GM18873 (cell line): Measurements from ENCODE around the gene CAPRIN2.

Source experiments
- ATAC-seq: cut with Tn5 transposase; IDR thresholded peaks from one replicate; pipeline ENCODE4 v1.9.1; 2021; ENCODE audit warnings: mild to moderate bottlenecking, moderate library complexity, moderate number of reproducible peaks; ENCODE audit not compliant: unreplicated experiment, low FRiP score

CAPRIN2 gene

GRCh38 chr12:30701056-30701455 lies 53.7 kb downstream of the CAPRIN2 start:
- ATAC-seq: no peak

GRCh38 chr12:30700216-30700900 lies 54.4 kb downstream of the CAPRIN2 start:
- no peak for ATAC-seq

- no peak for ATAC-seq
These were observed 56.4 kb downstream of the CAPRIN2 start for GRCh38 chr12:30698346-30698745.

- no peak for ATAC-seq
These were observed 57.8 kb downstream of the CAPRIN2 start for GRCh38 chr12:30696943-30697342.

GRCh38 chr12:30696486-30696885 lies 58.3 kb downstream of the CAPRIN2 start:
- ATAC-seq: no peak

GRCh38 chr12:30696103-30696408 lies 58.7 kb downstream of the CAPRIN2 start:
- peak; percentile 32 for ATAC-seq

- peak; percentile 69 for ATAC-seq
These were observed 59.3 kb downstream of the CAPRIN2 start, which contains the start of gene IPO8 for GRCh38 chr12:30695199-30696102. IPO8 (minus strand) TSS chr12:30695869; CDS start chr12:30695647, 222 bp downstream.

GRCh38 chr12:30694412-30695198 lies 60.1 kb downstream of the CAPRIN2 start:
- no peak for ATAC-seq

GRCh38 chr12:30692470-30692869 lies 62.3 kb downstream of the CAPRIN2 start:
- no peak for ATAC-seq

GRCh38 chr12:30691122-30691879 lies 63.5 kb downstream of the CAPRIN2 start:
- no peak for ATAC-seq

- ATAC-seq: no peak
These were observed 67.3 kb downstream of the CAPRIN2 start for GRCh38 chr12:30687265-30687986.

- ATAC-seq: no peak
These were observed 75.5 kb downstream of the CAPRIN2 start for GRCh38 chr12:30679241-30679640.

GRCh38 chr12:30678221-30678620 lies 76.5 kb downstream of the CAPRIN2 start:
- no peak for ATAC-seq

- ATAC-seq: no peak
These were observed 93.5 kb downstream of the CAPRIN2 start for GRCh38 chr12:30661210-30661609.
